Measurements from ENCODE around the gene PRKCA.

PRKCA gene

GRCh38 chr17:66375121-66375520 lies 72.7 kb downstream of the PRKCA start:
- Histone ChIP-seq H3K4me3 (replicated peaks; ENCODE audit: insufficient read depth, low read length) (no peak overlapping the region), H3K27ac (replicated peaks) (no peak overlapping the region), H3K27me3 (ENCODE audit: insufficient read depth, poor library complexity, severe bottlenecking) (no peaks in the 10 kb centered on the region)
- no peak for TF ChIP-seq REST (IDR thresholded peaks at IDR 0.05; ENCODE audit: insufficient replicate concordance, low read depth)
- no peak for TF ChIP-seq POLR2AphosphoS5 (IDR thresholded peaks at IDR 0.05; ENCODE audit: low read depth)
- no peak for TF ChIP-seq SPI1 (IDR thresholded peaks at IDR 0.05; ENCODE audit: borderline replicate concordance, low read depth)
- no peak for TF ChIP-seq GABPA (IDR thresholded peaks at IDR 0.05; ENCODE audit: low read depth)
- no peak for TF ChIP-seq CTCF (IDR thresholded peaks at IDR 0.05; ENCODE audit: insufficient read depth, low read length)
- no peak for DNase-seq (ENCODE audit: low read depth in 1 of 2, low spot score in 1 of 2)

GRCh38 chr17:66378296-66378695 lies 75.9 kb downstream of the PRKCA start:
- H3K27me3 ChIP-seq (ENCODE audit: insufficient read depth, poor library complexity, severe bottlenecking) = no peaks in the 10 kb centered on the region
- TF ChIP-seq POLR2AphosphoS5 (IDR thresholded peaks at IDR 0.05; ENCODE audit: low read depth) (no peak), SPI1 (IDR thresholded peaks at IDR 0.05; ENCODE audit: borderline replicate concordance, low read depth) (no peak), GABPA (IDR thresholded peaks at IDR 0.05; ENCODE audit: low read depth) (no peak), CTCF (IDR thresholded peaks at IDR 0.05; ENCODE audit: insufficient read depth, low read length) (no peak), REST (IDR thresholded peaks at IDR 0.05; ENCODE audit: insufficient replicate concordance, low read depth) (no peak)
- H3K4me3 ChIP-seq (replicated peaks; ENCODE audit: insufficient read depth, low read length) = no peak overlapping the region
- DNase-seq (ENCODE audit: low read depth in 1 of 2, low spot score in 1 of 2) = no peak
- H3K27ac ChIP-seq (replicated peaks) = no peak overlapping the region

GRCh38 chr17:66379544-66379943 lies 77.1 kb downstream of the PRKCA start:
- no peak for DNase-seq (ENCODE audit: low read depth in 1 of 2, low spot score in 1 of 2)
- Histone ChIP-seq H3K27ac (replicated peaks) (no peak overlapping the region), H3K27me3 (ENCODE audit: insufficient read depth, poor library complexity, severe bottlenecking) (no peaks in the 10 kb centered on the region), H3K4me3 (replicated peaks; ENCODE audit: insufficient read depth, low read length) (no peak overlapping the region)
- TF ChIP-seq GABPA (IDR thresholded peaks at IDR 0.05; ENCODE audit: low read depth) (no peak), SPI1 (IDR thresholded peaks at IDR 0.05; ENCODE audit: borderline replicate concordance, low read depth) (peak; percentile 45), CTCF (IDR thresholded peaks at IDR 0.05; ENCODE audit: insufficient read depth, low read length) (no peak)

- no peaks in the 10 kb centered on the region for H3K27me3 ChIP-seq (ENCODE audit: insufficient read depth, poor library complexity, severe bottlenecking)
- no peak for DNase-seq (ENCODE audit: low read depth in 1 of 2, low spot score in 1 of 2)
- TF ChIP-seq REST (IDR thresholded peaks at IDR 0.05; ENCODE audit: insufficient replicate concordance, low read depth) (no peak), SPI1 (IDR thresholded peaks at IDR 0.05; ENCODE audit: borderline replicate concordance, low read depth) (no peak), GABPA (IDR thresholded peaks at IDR 0.05; ENCODE audit: low read depth) (no peak), POLR2AphosphoS5 (IDR thresholded peaks at IDR 0.05; ENCODE audit: low read depth) (no peak), CTCF (IDR thresholded peaks at IDR 0.05; ENCODE audit: insufficient read depth, low read length) (no peak)
- no peak overlapping the region for H3K4me3 ChIP-seq (replicated peaks; ENCODE audit: insufficient read depth, low read length)
- no peak overlapping the region for H3K27ac ChIP-seq (replicated peaks)
Observed at GRCh38 chr17:66379996-66380395, 77.6 kb downstream of the PRKCA start.

All from HL-60 (cell line).